GM06990 (cell line): ENCODE data around the gene PAF1.

ENCODE experiments used
- DNase-seq: peaks from one replicate; pipeline ENCODE4 v3.0.0-alpha.2; 2011; ENCODE audit not compliant: insufficient read length; ENCODE audit errors: extremely low read depth
- H3K27me3 ChIP-seq: replicated peaks from 2 replicates; pipeline ENCODE4 v1.6.0; 2011; ENCODE audit warnings: low read length; ENCODE audit not compliant: control insufficient read depth, insufficient read depth
- H3K36me3 ChIP-seq: 2 replicates; pipeline ENCODE4 v1.5.1; 2011; ENCODE audit warnings: low read length; ENCODE audit not compliant: control insufficient read depth, insufficient read depth
- H3K4me3 ChIP-seq: replicated peaks from 2 replicates; pipeline ENCODE4 v1.5.1; 2011; ENCODE audit warnings: low read depth, mild to moderate bottlenecking, control low read depth, low read length
- CTCF ChIP-seq: IDR thresholded peaks from 2 replicates; pipeline ENCODE4 v1.5.1; 2011; ENCODE audit warnings: low read length, control low read depth, mild to moderate bottlenecking, inconsistent platforms; ENCODE audit not compliant: insufficient read depth, poor library complexity, severe bottlenecking

PAF1 gene

GRCh38 chr19:39433480-39434079 lies 42.7 kb upstream of the PAF1 start:
- Histone ChIP-seq H3K36me3 (peaks cover 27% of the 10 kb centered on the region), H3K27me3 (no peaks in the 10 kb centered on the region), H3K4me3 (peak overlapping the region; percentile 74)
- no peak for DNase-seq
- TF ChIP-seq CTCF = no peak

GRCh38 chr19:39432677-39433025 lies 41.7 kb upstream of the PAF1 start:
- no peaks in the 10 kb centered on the region for H3K27me3 ChIP-seq
- H3K36me3 ChIP-seq = peaks cover 27% of the 10 kb centered on the region
- H3K4me3 ChIP-seq = no peak overlapping the region
- TF ChIP-seq CTCF = no peak
- DNase-seq = no peak

DNA sequence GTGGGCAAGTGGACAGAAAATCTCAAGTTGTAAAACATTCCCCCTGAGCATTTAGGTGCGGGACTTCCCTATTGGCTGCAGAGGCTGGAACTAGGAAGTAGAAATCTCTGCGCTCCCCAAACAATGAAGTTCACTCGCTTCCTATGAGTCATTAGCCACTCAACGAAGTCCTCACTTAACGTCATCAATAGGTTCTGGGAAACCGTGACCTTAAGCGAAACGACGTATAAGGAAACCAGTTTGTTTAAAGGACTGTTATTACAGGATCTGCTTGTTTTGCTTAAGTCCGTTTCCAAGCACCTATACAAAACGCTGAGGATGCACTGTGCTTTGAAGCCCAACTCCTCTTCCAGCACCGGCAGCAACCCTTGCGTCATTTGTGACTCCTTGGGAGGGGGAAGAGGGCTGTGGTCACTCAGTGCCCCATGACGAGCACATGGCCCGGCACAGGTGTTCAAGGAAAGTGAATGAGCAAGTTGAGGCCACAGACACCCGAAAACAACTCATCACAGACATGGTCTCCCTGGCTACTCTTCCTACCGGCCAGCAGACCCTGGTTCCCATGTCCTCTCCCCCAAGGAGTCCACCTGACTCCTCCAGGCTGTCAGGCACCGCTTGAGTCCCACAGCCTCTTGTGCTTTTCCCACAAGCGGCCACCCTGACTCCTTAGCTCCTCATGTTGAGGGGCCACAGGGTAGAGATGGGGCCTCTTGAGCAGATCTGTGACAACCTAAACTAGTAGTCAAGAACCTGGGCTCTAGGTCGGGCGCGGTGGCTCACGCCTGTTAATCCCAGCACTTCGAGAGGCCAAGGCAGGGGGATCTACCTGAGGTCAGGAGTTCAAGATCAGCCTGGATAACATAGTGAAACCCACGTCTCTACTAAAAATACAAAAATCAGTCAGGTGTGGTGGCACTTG lies 40.0 kb upstream of the PAF1 start:
- Histone ChIP-seq H3K36me3 (peaks cover 27% of the 10 kb centered on the region), H3K4me3 (0 out of 2 replicates have a peak overlapping the region, but pooled peaks have one; percentile 1), H3K27me3 (no peaks in the 10 kb centered on the region)
- no peak for TF ChIP-seq CTCF
- peak; percentile 82 for DNase-seq

DNA sequence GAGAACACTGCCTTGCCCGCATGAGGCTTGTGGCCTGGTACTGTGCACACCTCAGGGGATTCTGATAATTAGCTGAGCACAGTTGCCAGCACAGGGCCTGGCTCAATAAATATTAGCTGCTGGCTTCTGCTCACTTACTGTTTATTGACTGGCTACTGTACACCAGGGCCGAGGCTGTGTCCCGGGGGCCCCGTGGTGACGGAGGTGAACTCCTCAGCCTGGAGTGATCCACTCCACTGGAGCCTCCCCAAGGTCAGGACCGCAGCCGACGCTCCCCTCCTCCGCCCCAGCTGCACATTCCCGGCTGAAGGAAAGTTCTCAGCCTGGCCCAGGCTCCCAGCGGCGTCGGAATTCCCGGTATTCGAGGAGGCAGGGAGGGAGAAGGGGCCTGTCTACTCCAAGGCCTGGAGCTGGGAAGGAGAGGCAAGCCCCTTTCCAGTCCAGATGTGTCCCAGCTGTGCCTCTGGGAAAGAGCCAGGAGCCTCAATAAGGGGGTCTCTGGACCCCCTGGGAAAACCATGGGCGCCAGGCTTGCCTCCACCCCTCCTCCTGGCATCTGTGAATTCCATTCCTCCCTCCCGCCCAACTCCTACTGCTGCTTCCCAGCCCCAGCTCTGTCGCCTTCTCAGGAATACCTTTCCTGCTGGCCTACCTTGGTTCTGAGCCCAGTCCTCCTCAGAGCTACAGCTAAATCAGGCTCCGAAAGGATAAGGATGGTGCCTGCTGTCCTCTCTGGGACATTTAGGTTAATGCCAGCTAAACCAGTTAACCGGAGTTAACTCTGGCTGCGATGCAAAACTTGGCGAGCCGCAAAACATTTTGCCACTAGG lies 37.6 kb upstream of the PAF1 start:
- Histone ChIP-seq H3K36me3 (peaks cover 25% of the 10 kb centered on the region), H3K27me3 (no peaks in the 10 kb centered on the region), H3K4me3 (no peak overlapping the region)
- DNase-seq = no peak
- TF ChIP-seq CTCF = no peak

DNA sequence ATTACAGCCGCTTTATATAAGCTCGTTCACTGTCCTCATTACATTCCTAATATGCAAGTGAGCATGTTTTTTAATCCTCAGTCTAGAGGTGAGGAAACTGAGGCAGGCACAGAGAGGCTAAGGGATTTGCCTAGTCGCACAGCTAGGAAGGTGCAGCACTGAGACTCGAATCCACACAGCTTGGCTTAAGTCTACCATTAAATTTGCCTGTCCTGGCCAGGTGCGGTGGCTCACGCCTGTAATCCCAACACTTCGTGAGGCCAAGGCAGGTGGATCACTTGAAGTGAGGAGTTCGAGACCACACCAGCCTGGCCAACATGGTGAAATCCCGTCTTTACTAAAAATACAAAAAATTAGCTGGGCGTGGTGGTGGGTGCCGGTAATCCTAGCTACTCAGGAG lies 36.8 kb upstream of the PAF1 start:
- no peak for DNase-seq
- Histone ChIP-seq H3K4me3 (no peak overlapping the region), H3K36me3 (peaks cover 21% of the 10 kb centered on the region), H3K27me3 (no peaks in the 10 kb centered on the region)
- no peak for TF ChIP-seq CTCF
